ENCODE measurements around the gene ZNF629.
A peak's percentile ranks its signal among the peaks of the same experiment; 100 is the strongest.

The ZNF629 gene

GRCh38 chr16:30750201-30750600 is 36.8 kb downstream of the ZNF629 start:
- no peak for DNase-seq (ENCODE audit: extremely low read depth in 1 of 2, low read depth in 1 of 2)

GRCh38 chr16:30748634-30749445 is 38.2 kb downstream of the ZNF629 start:
- no peak for DNase-seq (ENCODE audit: extremely low read depth in 1 of 2, low read depth in 1 of 2)

- DNase-seq (ENCODE audit: extremely low read depth in 1 of 2, low read depth in 1 of 2): peak; percentile 97 to 98
Measured at GRCh38 chr16:30747799-30748633, 39.0 kb downstream of the ZNF629 start, which contains the start of gene PHKG2. Gene PHKG2, plus strand, starts transcription at chr16:30748425. Its CDS starts 396 bp downstream, at chr16:30748821.

GRCh38 chr16:30747331-30747730 is 39.7 kb downstream of the ZNF629 start:
- DNase-seq (ENCODE audit: extremely low read depth in 1 of 2, low read depth in 1 of 2): no peak

GRCh38 chr16:30746638-30747175 is 40.3 kb downstream of the ZNF629 start:
- no peak for DNase-seq (ENCODE audit: extremely low read depth in 1 of 2, low read depth in 1 of 2)

GRCh38 chr16:30745082-30745481 is 41.9 kb downstream of the ZNF629 start:
- DNase-seq (ENCODE audit: extremely low read depth in 1 of 2, low read depth in 1 of 2): no peak

GRCh38 chr16:30744183-30744582 is 42.8 kb downstream of the ZNF629 start:
- DNase-seq (ENCODE audit: extremely low read depth in 1 of 2, low read depth in 1 of 2): no peak

GRCh38 chr16:30743716-30744115 is 43.3 kb downstream of the ZNF629 start:
- DNase-seq (ENCODE audit: extremely low read depth in 1 of 2, low read depth in 1 of 2): no peak

- DNase-seq (ENCODE audit: extremely low read depth in 1 of 2, low read depth in 1 of 2): no peak
Measured at GRCh38 chr16:30741461-30741914, 45.5 kb downstream of the ZNF629 start.

- peak in 1 of 2 donors; percentile 15 for DNase-seq (ENCODE audit: extremely low read depth in 1 of 2, low read depth in 1 of 2)
Measured at GRCh38 chr16:30740364-30741251, 46.4 kb downstream of the ZNF629 start.

GRCh38 chr16:30738984-30739951 is 47.7 kb downstream of the ZNF629 start:
- DNase-seq (ENCODE audit: extremely low read depth in 1 of 2, low read depth in 1 of 2): no peak

- no peak for DNase-seq (ENCODE audit: extremely low read depth in 1 of 2, low read depth in 1 of 2)
Measured at GRCh38 chr16:30737794-30738648, 49.0 kb downstream of the ZNF629 start.

- DNase-seq (ENCODE audit: extremely low read depth in 1 of 2, low read depth in 1 of 2): no peak
Measured at GRCh38 chr16:30736995-30737793, 49.8 kb downstream of the ZNF629 start.

GRCh38 chr16:30731411-30731810 is 55.6 kb downstream of the ZNF629 start:
- DNase-seq (ENCODE audit: extremely low read depth in 1 of 2, low read depth in 1 of 2): no peak

- no peak for DNase-seq (ENCODE audit: extremely low read depth in 1 of 2, low read depth in 1 of 2)
Measured at GRCh38 chr16:30728899-30729672, 57.9 kb downstream of the ZNF629 start.

Measured in stimulated activated CD8-positive, alpha-beta memory T cell treated with anti-CD3 and anti-CD28 coated beads, Interleukin-7, amount 100 ng/mL, for 48 hours (primary cell).